Mucosa of descending colon (tissue), 3 donors: ENCODE measurements around the gene HNMT. TPM values are rescaled to one million over a fixed set of nuclear protein-coding genes. Genes with fewer than 3 reads are reported as not detected.

Experiments used
- ATAC-seq: fragments of 200-7000 bp; cut with Tn5 transposase; one replicate; pipeline ENCODE4 v1.9.1; 2020; ENCODE audit warnings: mild to moderate bottlenecking, moderate library complexity
- DNase-seq, 3 donors: peaks; one replicate each; pipeline ENCODE4 v3.0.0-alpha.2; 2020
- H3K36me3 ChIP-seq: fragments of 200-600 bp; one replicate; pipeline ENCODE4 v1.8.0; 2021; ENCODE audit warnings: low read depth, mild to moderate bottlenecking
- H3K4me1 ChIP-seq: fragments of 200-600 bp; one replicate; pipeline ENCODE4 v1.8.0; 2021; ENCODE audit warnings: low read depth, mild to moderate bottlenecking
- H3K4me3 ChIP-seq: fragments of 200-600 bp; one replicate; pipeline ENCODE4 v1.8.0; 2021; ENCODE audit warnings: mild to moderate bottlenecking
- H3K9me3 ChIP-seq: fragments of 200-600 bp; one replicate; pipeline ENCODE4 v1.8.0; 2021; ENCODE audit warnings: mild to moderate bottlenecking
- intact Hi-C, 2 donors: fragments of 100-400 bp; cut with DNase I in 1 of 2; cut with micrococcal nuclease in 1 of 2; formaldehyde crosslinking; loops; one replicate each; pipeline versions ENCODE4 v1.11.0 to v1.11.1; 2022; cut with DNase I, micrococcal nuclease
- total RNA-seq, 3 donors: library from RNA; stranded (reverse); fragmentation: NEBNext Ultra II Directional in 2 of 3; extraction: Animal tissue kit (Norgen Biotek cat#: 25700) in 2 of 3; gene quantifications; one replicate each; pipeline versions ENCODE4 v1.2.1 to v1.2.4, GENCODE V29; 2021 to 2023
- TF ChIP-seq, protein P1 (sequence below): fragments of 200-600 bp; IDR thresholded peaks from one replicate; pipeline ENCODE4 v1.8.0; 2022; ENCODE audit warnings: antibody characterized with exemption, mild to moderate bottlenecking
- donor health status: DM: no; HTN: no; CAD: no; lungs with moderate emphysema.
- donor health status: DM: no; HTN: no; CAD: no.
- donor health status: DM: no; HTN: yes; CAD: no.

Gene HNMT
- total RNA-seq, 3 donors from 2014 or later = 42.6 to 114 (median 62.9) TPM

GRCh38 chr2:138059487-138060300 lies 95.4 kb downstream of the HNMT start:
- intact Hi-C loops = no loop called here
- TF ChIP-seq, protein P1, sequence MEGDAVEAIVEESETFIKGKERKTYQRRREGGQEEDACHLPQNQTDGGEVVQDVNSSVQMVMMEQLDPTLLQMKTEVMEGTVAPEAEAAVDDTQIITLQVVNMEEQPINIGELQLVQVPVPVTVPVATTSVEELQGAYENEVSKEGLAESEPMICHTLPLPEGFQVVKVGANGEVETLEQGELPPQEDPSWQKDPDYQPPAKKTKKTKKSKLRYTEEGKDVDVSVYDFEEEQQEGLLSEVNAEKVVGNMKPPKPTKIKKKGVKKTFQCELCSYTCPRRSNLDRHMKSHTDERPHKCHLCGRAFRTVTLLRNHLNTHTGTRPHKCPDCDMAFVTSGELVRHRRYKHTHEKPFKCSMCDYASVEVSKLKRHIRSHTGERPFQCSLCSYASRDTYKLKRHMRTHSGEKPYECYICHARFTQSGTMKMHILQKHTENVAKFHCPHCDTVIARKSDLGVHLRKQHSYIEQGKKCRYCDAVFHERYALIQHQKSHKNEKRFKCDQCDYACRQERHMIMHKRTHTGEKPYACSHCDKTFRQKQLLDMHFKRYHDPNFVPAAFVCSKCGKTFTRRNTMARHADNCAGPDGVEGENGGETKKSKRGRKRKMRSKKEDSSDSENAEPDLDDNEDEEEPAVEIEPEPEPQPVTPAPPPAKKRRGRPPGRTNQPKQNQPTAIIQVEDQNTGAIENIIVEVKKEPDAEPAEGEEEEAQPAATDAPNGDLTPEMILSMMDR = no peak
- no peaks in the 10 kb centered on the region for H3K4me1 ChIP-seq
- DNase-seq (no peak), ATAC-seq (no peak)
- no peaks in the 10 kb centered on the region for H3K9me3 ChIP-seq
- H3K4me3 ChIP-seq = no peak overlapping the region
- H3K36me3 ChIP-seq = no peaks in the 10 kb centered on the region

DNA sequence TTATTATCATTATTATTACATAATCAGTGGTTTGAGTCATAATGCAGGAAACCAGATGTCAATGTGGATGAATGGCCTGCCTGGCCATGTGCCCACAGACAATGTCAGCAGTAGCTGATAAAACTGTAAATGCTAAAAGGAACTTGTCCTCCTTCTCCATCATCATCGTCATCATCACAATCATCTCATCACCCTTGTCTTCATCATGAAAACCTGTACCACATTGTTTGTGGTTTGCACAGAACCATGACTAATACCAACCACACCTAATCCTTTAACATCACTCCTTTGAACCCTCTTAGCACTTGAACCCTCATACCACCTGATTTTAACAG lies 96.0 kb downstream of the HNMT start:
- intact Hi-C loops = no loop called here
- Histone ChIP-seq H3K4me3 (no peak overlapping the region), H3K9me3 (no peaks in the 10 kb centered on the region), H3K4me1 (no peaks in the 10 kb centered on the region), H3K36me3 (no peaks in the 10 kb centered on the region)
- no peak for ATAC-seq
- TF ChIP-seq, protein P1 = no peak
- no peak for DNase-seq

DNA sequence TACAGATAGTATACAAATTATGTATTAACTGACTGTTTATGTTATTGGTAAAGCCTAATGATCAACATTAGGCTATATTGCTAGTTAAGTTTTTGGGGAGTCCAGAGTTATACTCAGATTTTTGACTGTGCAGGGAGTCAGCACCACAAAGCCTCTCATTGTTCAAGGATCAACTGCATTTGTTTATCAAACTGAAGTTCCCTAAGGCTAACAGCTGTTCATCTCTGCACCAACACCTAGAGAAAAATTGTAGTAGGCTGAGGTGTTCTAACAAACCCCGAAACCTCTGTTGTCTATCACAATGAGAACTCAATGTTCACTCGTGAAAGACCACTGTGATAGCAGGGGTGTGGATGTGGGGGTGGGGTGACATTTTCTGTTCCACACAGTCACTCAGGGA lies 97.7 kb downstream of the HNMT start:
- intact Hi-C loops = no loop called here
- ATAC-seq (no peak), DNase-seq (no peak)
- no peak overlapping the region for H3K4me3 ChIP-seq
- TF ChIP-seq, protein P1 = no peak
- H3K4me1 ChIP-seq = no peaks in the 10 kb centered on the region
- H3K9me3 ChIP-seq = no peaks in the 10 kb centered on the region
- H3K36me3 ChIP-seq = no peaks in the 10 kb centered on the region

DNA sequence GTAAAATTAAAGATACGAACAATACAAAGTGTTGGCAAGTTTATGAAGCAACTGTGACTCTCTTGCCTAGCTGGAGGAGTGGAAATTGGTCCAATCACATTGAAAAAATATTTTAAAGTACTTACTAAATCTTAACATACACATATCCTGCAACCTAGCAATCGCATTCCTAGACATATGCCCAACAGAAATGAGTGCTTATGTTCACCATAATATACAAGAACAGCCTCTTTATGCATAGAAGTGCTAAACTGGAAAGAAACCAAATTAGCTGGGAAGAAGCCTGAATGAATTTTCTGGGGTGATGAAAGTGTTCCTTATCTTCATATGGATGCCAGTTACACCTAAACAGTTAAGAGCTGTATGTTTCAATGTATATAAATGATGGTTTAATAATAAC lies 98.9 kb downstream of the HNMT start:
- Histone ChIP-seq H3K4me1 (no peaks in the 10 kb centered on the region), H3K4me3 (no peak overlapping the region), H3K9me3 (no peaks in the 10 kb centered on the region), H3K36me3 (no peaks in the 10 kb centered on the region)
- no peak for DNase-seq
- intact Hi-C loops = no loop called here
- ATAC-seq = no peak
- TF ChIP-seq, protein P1 = no peak
